ENCODE data around the gene UPF1. TPM values are rescaled to one million over a fixed set of nuclear protein-coding genes. Genes with fewer than 3 reads are reported as not detected.
A peak's percentile ranks its signal among the peaks of the same experiment; 100 is the strongest.

Gene UPF1
- total RNA-seq, 6 donors from 2014 or later: 68.9 to 157 (median 86.3) TPM

GRCh38 chr19:18859676-18860301 is 28.0 kb downstream of the UPF1 start:
- Histone ChIP-seq H3K4me1 (peaks cover 0 to 9% (median 8%) of the 10 kb centered on the region in 4 donors), H3K27ac (peak overlapping the region in 2 of 4 donors; percentile 18 to 35), H3K27me3 (no peaks in the 10 kb centered on the region), H3K36me3 (peaks cover 77 to 100% (median 98%) of the 10 kb centered on the region in 4 donors), H3K4me3 (no peak overlapping the region), H3K9me3 (no peaks in the 10 kb centered on the region)
- 67 to 82% methylated on average over 3 to 12 of the region's 12 CpGs for WGBS, 2 donors
- no peak for ATAC-seq (ENCODE audit: low FRiP score in 2 of 2)
- TF ChIP-seq EP300 (IDR thresholded peaks at IDR 0.05) (no peak), POLR2AphosphoS5 (IDR thresholded peaks at IDR 0.05) (no peak)
- DNase-seq: peak in 1 of 2 donors; percentile 57

GRCh38 chr19:18860302-18860700 is 28.5 kb downstream of the UPF1 start:
- Histone ChIP-seq H3K9me3 (no peaks in the 10 kb centered on the region), H3K36me3 (peaks cover 77 to 100% (median 98%) of the 10 kb centered on the region in 4 donors), H3K27ac (peak overlapping the region in 1 of 4 donors; percentile 18), H3K4me1 (peaks cover 0 to 9% (median 8%) of the 10 kb centered on the region in 4 donors), H3K4me3 (no peak overlapping the region), H3K27me3 (no peaks in the 10 kb centered on the region)
- TF ChIP-seq, protein P1, sequence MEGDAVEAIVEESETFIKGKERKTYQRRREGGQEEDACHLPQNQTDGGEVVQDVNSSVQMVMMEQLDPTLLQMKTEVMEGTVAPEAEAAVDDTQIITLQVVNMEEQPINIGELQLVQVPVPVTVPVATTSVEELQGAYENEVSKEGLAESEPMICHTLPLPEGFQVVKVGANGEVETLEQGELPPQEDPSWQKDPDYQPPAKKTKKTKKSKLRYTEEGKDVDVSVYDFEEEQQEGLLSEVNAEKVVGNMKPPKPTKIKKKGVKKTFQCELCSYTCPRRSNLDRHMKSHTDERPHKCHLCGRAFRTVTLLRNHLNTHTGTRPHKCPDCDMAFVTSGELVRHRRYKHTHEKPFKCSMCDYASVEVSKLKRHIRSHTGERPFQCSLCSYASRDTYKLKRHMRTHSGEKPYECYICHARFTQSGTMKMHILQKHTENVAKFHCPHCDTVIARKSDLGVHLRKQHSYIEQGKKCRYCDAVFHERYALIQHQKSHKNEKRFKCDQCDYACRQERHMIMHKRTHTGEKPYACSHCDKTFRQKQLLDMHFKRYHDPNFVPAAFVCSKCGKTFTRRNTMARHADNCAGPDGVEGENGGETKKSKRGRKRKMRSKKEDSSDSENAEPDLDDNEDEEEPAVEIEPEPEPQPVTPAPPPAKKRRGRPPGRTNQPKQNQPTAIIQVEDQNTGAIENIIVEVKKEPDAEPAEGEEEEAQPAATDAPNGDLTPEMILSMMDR (IDR thresholded peaks at IDR 0.05): no peak
- no peak for TF ChIP-seq POLR2AphosphoS5 (IDR thresholded peaks at IDR 0.05)
- DNase-seq: no peak
- ATAC-seq (ENCODE audit: low FRiP score in 2 of 2): no peak
- 69 to 85% methylated on average over 11 of the region's 11 CpGs for WGBS, 2 donors

DNA sequence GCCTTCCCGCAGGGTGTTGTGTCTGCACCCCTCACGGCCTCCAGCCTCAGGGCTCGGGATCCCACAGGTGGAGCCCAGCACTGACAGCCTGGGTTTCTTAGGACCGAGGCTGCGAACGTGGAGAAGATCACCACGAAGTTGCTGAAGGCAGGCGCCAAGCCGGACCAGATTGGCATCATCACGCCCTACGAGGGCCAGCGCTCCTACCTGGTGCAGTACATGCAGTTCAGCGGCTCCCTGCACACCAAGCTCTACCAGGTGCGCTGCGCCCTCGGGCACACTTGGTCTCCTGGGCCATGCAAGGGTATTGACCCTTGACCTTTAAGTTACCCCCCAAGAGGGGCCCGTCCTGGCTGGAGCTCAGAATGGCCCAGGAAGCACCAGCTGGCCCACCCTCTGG is 29.0 kb downstream of the UPF1 start:
- ATAC-seq (ENCODE audit: low FRiP score in 2 of 2): no peak
- 89 to 90% methylated on average over 11 to 14 of the region's 17 CpGs for WGBS, 2 donors
- Histone ChIP-seq H3K4me1 (peaks cover 0 to 9% (median 8%) of the 10 kb centered on the region in 4 donors), H3K36me3 (peaks cover 77 to 100% (median 98%) of the 10 kb centered on the region in 4 donors), H3K4me3 (no peak overlapping the region), H3K27ac (no peak overlapping the region), H3K9me3 (no peaks in the 10 kb centered on the region), H3K27me3 (no peaks in the 10 kb centered on the region)
- TF ChIP-seq POLR2AphosphoS5 (IDR thresholded peaks at IDR 0.05): no peak
- no peak for TF ChIP-seq EP300 (IDR thresholded peaks at IDR 0.05)
- TF ChIP-seq, protein P1 (IDR thresholded peaks at IDR 0.05): no peak
- TF ChIP-seq POLR2A (IDR thresholded peaks at IDR 0.05): no peak
- DNase-seq: no peak

DNA sequence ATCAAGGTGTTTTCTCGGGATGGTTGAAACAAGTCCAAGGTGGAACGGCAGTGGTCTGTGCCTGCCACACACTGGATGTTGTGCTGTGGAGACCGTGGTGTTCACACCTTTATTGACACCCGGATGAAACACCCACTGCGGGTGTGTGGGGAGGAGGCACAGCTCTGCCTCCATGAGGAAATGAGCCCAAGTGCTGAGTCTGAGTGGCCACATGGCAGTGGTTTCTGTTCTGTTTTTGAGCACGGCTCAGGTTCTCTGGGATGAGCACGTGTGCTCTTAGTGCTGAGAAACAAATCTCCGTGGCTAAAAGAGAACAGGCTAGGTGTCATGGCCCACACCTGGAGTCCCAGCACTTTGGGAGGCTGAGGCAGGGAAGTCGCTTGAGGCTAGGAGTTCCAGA is 29.5 kb downstream of the UPF1 start:
- peaks cover 0 to 9% (median 8%) of the 10 kb centered on the region in 4 donors for H3K4me1 ChIP-seq
- TF ChIP-seq, protein P1 (IDR thresholded peaks at IDR 0.05): no peak
- TF ChIP-seq POLR2A (IDR thresholded peaks at IDR 0.05) (no peak), POLR2AphosphoS5 (IDR thresholded peaks at IDR 0.05) (no peak), EP300 (IDR thresholded peaks at IDR 0.05) (no peak)
- H3K4me3 ChIP-seq: no peak overlapping the region
- no peak overlapping the region for H3K27ac ChIP-seq
- ATAC-seq (ENCODE audit: low FRiP score in 2 of 2) (no peak), DNase-seq (no peak)
- H3K27me3 ChIP-seq: no peaks in the 10 kb centered on the region
- no peaks in the 10 kb centered on the region for H3K9me3 ChIP-seq
- H3K36me3 ChIP-seq: peaks cover 77 to 100% (median 98%) of the 10 kb centered on the region in 4 donors
- 78 to 92% methylated on average over 8 to 9 of the region's 9 CpGs for WGBS, 2 donors

DNA sequence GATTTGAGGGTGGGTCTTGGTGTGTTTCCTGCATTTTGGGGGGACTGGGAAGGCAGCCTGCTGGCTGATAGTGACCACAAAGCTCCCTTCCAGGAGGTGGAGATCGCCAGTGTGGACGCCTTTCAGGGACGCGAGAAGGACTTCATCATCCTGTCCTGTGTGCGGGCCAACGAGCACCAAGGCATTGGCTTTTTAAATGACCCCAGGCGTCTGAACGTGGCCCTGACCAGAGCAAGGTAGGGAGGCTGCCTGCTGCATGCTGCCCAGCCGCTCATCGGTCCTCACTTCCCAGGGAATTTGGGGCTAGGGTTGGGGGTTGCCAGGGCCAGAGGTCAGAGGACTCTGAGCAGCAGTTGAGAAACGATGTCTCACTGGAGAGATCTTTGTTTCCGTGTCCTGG is 30.2 kb downstream of the UPF1 start:
- H3K27me3 ChIP-seq: no peaks in the 10 kb centered on the region
- no peak for ATAC-seq (ENCODE audit: low FRiP score in 2 of 2)
- peaks cover 0 to 15% (median 11%) of the 10 kb centered on the region in 4 donors for H3K4me1 ChIP-seq
- DNase-seq: peak in 1 of 2 donors; percentile 35
- TF ChIP-seq POLR2A (IDR thresholded peaks at IDR 0.05) (no peak), EP300 (IDR thresholded peaks at IDR 0.05) (no peak), POLR2AphosphoS5 (IDR thresholded peaks at IDR 0.05) (no peak)
- TF ChIP-seq, protein P1 (IDR thresholded peaks at IDR 0.05): no peak
- H3K27ac ChIP-seq: no peak overlapping the region
- 91 to 98% methylated on average over 7 to 11 of the region's 12 CpGs for WGBS, 2 donors
- H3K4me3 ChIP-seq: no peak overlapping the region
- no peaks in the 10 kb centered on the region for H3K9me3 ChIP-seq
- peaks cover 72 to 99% (median 97%) of the 10 kb centered on the region in 4 donors for H3K36me3 ChIP-seq

All from upper lobe of left lung (tissue), 6 donors.